ENCODE measurements around the gene GATB.

Gene GATB

DNA sequence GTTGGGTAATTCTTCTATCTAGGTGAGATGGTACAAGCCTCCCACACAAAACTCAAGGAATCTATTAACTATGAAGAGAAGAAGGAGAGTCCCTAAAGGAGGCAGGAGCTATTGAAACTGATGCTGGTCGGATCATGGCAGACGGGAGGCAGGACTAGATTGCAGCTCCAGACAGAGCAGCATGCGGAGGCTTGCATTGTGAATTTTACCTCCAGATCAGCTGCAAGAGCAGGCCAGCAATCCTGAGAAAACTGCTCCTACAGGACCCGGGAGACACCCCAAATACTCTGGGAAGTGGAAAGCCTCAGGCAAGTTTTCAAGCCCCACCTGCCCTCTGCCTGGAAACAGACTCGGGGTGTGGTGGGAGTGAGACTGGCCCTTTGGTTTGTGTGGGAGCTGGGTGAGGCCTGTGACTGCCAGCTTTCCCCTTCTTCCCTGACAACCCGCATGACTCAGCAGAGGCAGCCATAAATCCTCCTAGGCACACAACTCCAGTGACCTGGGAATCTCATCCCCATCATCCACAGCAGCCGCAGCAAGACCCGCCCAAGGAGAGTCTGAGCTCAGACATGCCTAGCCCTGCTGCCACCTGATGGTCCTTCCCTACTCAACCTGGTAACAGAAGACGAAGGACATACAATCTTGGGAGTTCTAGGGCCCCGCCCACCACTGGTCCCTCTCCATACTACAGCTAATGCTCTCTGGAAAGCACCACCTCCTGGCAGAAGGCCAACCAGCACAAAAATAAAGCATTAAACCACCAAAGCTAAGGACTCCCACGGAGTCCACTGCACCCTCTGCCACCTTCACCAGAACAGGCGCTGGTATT lies 30.9 kb downstream of the GATB start:
- no peak overlapping the region for H3K9ac ChIP-seq (ENCODE audit: low read length)
- H3K27me3 ChIP-seq (ENCODE audit: low read depth, low read length), result no peaks in the 10 kb centered on the region
- H3K79me2 ChIP-seq (ENCODE audit: low read length), result no peaks in the 10 kb centered on the region
- H3K27ac ChIP-seq (ENCODE audit: low read length), result no peak overlapping the region
- H3K4me3 ChIP-seq (ENCODE audit: low read length), result no peak overlapping the region
- no peaks in the 10 kb centered on the region for H4K20me1 ChIP-seq (ENCODE audit: insufficient read depth, low read length)
- no peaks in the 10 kb centered on the region for H3K4me1 ChIP-seq (ENCODE audit: low read length)
- TF ChIP-seq, protein P1, sequence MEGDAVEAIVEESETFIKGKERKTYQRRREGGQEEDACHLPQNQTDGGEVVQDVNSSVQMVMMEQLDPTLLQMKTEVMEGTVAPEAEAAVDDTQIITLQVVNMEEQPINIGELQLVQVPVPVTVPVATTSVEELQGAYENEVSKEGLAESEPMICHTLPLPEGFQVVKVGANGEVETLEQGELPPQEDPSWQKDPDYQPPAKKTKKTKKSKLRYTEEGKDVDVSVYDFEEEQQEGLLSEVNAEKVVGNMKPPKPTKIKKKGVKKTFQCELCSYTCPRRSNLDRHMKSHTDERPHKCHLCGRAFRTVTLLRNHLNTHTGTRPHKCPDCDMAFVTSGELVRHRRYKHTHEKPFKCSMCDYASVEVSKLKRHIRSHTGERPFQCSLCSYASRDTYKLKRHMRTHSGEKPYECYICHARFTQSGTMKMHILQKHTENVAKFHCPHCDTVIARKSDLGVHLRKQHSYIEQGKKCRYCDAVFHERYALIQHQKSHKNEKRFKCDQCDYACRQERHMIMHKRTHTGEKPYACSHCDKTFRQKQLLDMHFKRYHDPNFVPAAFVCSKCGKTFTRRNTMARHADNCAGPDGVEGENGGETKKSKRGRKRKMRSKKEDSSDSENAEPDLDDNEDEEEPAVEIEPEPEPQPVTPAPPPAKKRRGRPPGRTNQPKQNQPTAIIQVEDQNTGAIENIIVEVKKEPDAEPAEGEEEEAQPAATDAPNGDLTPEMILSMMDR (IDR thresholded peaks at IDR 0.05; ENCODE audit: low read depth, low read length), result no peak
- TF ChIP-seq EZH2phosphoT487 (IDR thresholded peaks at IDR 0.05; ENCODE audit: low read depth), result no peak
- H2AFZ ChIP-seq (ENCODE audit: low read depth, low read length), result no peak overlapping the region
- H3K9me3 ChIP-seq (ENCODE audit: insufficient read depth, low read length), result no peaks in the 10 kb centered on the region
- H3K36me3 ChIP-seq (replicated peaks; ENCODE audit: low read depth, low read length), result no peaks in the 10 kb centered on the region
- H3K4me2 ChIP-seq (ENCODE audit: low read length), result no peak overlapping the region

DNA sequence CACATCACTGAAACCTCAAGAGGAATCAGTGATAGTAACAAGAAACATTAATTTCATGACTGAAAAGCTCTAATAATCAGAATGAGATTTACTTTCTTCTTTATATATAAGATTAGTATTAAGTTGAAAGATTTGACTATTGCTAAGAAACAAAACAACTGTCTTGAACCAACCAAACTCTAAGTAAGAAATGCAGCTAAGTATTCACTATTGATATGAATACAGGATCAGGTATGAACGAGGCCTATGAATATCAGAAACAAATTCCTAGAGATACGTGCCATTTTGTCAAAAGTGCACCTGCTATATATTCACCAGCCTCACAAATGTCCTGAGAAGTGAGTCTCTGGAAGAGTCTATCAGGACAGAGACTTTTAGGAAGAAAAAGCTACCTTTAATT lies 32.1 kb downstream of the GATB start:
- no peak overlapping the region for H3K4me2 ChIP-seq (ENCODE audit: low read length)
- no peaks in the 10 kb centered on the region for H3K79me2 ChIP-seq (ENCODE audit: low read length)
- no peaks in the 10 kb centered on the region for H3K4me1 ChIP-seq (ENCODE audit: low read length)
- H3K4me3 ChIP-seq (ENCODE audit: low read length), result no peak overlapping the region
- H3K9ac ChIP-seq (ENCODE audit: low read length), result no peak overlapping the region
- no peaks in the 10 kb centered on the region for H3K27me3 ChIP-seq (ENCODE audit: low read depth, low read length)
- H4K20me1 ChIP-seq (ENCODE audit: insufficient read depth, low read length), result no peaks in the 10 kb centered on the region
- TF ChIP-seq, protein P1 (IDR thresholded peaks at IDR 0.05; ENCODE audit: low read depth, low read length), result no peak
- TF ChIP-seq EZH2phosphoT487 (IDR thresholded peaks at IDR 0.05; ENCODE audit: low read depth), result no peak
- H2AFZ ChIP-seq (ENCODE audit: low read depth, low read length), result no peak overlapping the region
- no peaks in the 10 kb centered on the region for H3K9me3 ChIP-seq (ENCODE audit: insufficient read depth, low read length)
- no peak overlapping the region for H3K27ac ChIP-seq (ENCODE audit: low read length)
- H3K36me3 ChIP-seq (replicated peaks; ENCODE audit: low read depth, low read length), result no peaks in the 10 kb centered on the region

DNA sequence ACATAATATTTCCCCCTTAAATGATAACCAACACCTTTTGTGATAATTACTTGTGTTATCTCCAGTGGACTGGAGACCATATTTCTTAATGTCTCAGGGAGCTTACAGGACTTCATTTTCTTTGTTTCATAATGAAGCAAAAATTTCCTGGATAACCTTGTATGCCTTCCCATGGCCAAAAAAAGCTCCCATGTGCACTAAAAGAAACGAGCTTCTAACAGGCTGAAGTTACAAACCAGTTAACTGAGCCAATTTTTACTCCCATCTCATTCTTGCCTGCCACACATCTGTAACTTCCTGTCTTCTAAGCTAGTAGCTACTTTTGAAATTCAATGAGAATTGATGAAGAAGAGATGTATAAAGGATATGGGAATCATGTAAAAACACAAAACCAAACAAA lies 32.8 kb downstream of the GATB start:
- no peaks in the 10 kb centered on the region for H3K9me3 ChIP-seq (ENCODE audit: insufficient read depth, low read length)
- H4K20me1 ChIP-seq (ENCODE audit: insufficient read depth, low read length), result no peaks in the 10 kb centered on the region
- H3K9ac ChIP-seq (ENCODE audit: low read length), result no peak overlapping the region
- H3K4me1 ChIP-seq (ENCODE audit: low read length), result no peaks in the 10 kb centered on the region
- no peak for TF ChIP-seq EZH2phosphoT487 (IDR thresholded peaks at IDR 0.05; ENCODE audit: low read depth)
- TF ChIP-seq, protein P1 (IDR thresholded peaks at IDR 0.05; ENCODE audit: low read depth, low read length), result no peak
- H3K27me3 ChIP-seq (ENCODE audit: low read depth, low read length), result no peaks in the 10 kb centered on the region
- no peak overlapping the region for H3K4me2 ChIP-seq (ENCODE audit: low read length)
- no peaks in the 10 kb centered on the region for H3K36me3 ChIP-seq (replicated peaks; ENCODE audit: low read depth, low read length)
- H3K27ac ChIP-seq (ENCODE audit: low read length), result no peak overlapping the region
- H3K4me3 ChIP-seq (ENCODE audit: low read length), result no peak overlapping the region
- H3K79me2 ChIP-seq (ENCODE audit: low read length), result no peaks in the 10 kb centered on the region
- no peak overlapping the region for H2AFZ ChIP-seq (ENCODE audit: low read depth, low read length)

DNA sequence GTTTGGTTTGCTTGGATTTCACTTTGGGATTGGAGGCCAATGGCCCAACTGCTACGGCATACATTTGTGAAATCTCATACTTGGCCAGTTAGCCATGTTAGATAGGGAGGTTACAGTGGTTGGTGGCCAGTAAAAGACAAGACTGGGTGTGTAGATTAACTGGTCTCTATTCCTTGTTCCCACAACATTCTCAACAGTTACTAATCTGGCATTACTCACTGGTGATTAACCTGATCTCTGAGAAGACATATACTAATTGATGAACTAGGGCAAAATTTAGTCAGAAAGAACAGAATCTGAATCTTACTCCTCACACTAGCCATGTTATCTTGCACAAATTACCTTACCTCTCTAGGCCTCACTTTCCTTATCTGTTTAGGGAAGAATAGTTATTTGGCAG lies 33.4 kb downstream of the GATB start:
- H3K36me3 ChIP-seq (replicated peaks; ENCODE audit: low read depth, low read length), result no peaks in the 10 kb centered on the region
- no peak overlapping the region for H3K4me2 ChIP-seq (ENCODE audit: low read length)

More for the DNA sequence above, 33.4 kb downstream of the GATB start:
- H3K27ac ChIP-seq (ENCODE audit: low read length), result no peak overlapping the region
- H2AFZ ChIP-seq (ENCODE audit: low read depth, low read length), result no peak overlapping the region
- no peaks in the 10 kb centered on the region for H3K79me2 ChIP-seq (ENCODE audit: low read length)
- no peak for TF ChIP-seq EZH2phosphoT487 (IDR thresholded peaks at IDR 0.05; ENCODE audit: low read depth)
- TF ChIP-seq, protein P1 (IDR thresholded peaks at IDR 0.05; ENCODE audit: low read depth, low read length), result no peak
- H3K4me1 ChIP-seq (ENCODE audit: low read length), result no peaks in the 10 kb centered on the region
- no peak overlapping the region for H3K4me3 ChIP-seq (ENCODE audit: low read length)
- H4K20me1 ChIP-seq (ENCODE audit: insufficient read depth, low read length), result no peaks in the 10 kb centered on the region
- H3K9me3 ChIP-seq (ENCODE audit: insufficient read depth, low read length), result no peaks in the 10 kb centered on the region
- no peaks in the 10 kb centered on the region for H3K27me3 ChIP-seq (ENCODE audit: low read depth, low read length)
- H3K9ac ChIP-seq (ENCODE audit: low read length), result no peak overlapping the region
